Left renal cortex interstitium (tissue), 4 donors: ENCODE measurements around the gene MRC1. TPM values are rescaled to one million over a fixed set of nuclear protein-coding genes. Genes with fewer than 3 reads are reported as not detected.

Source experiments
- DNase-seq, 4 donors: peaks; one replicate each; pipeline ENCODE4 v3.0.0-alpha.2; 2013; ENCODE audit warnings: low read depth in 4 of 4, low spot score in 2 of 4, missing footprints in 1 of 4
- polyA plus RNA-seq, 4 donors: library from polyadenylated mRNA; unstranded; fragments of 120-200 nt; gene quantifications; one replicate each; pipeline ENCODE4 v1.2.1, GENCODE V29; 2013; ENCODE audit not compliant: insufficient read length in 4 of 4

Gene MRC1
- 10 to 100 TPM in 2 of 4 donors, 1 to 10 TPM in 2; 8.2 to 11.8 (median 9.6) TPM for polyA plus RNA-seq

GRCh38 chr10:17808971-17809841, at the start of gene MRC1:
TSS of gene MRC1 (plus strand) at chr10:17809348. CDS start at chr10:17809466, 118 bp downstream.
- no peak for DNase-seq

- no peak for DNase-seq
Observed at GRCh38 chr10:17764142-17764541, 45.0 kb upstream of the MRC1 start.

GRCh38 chr10:17765602-17766001, 43.5 kb upstream of the MRC1 start:
- DNase-seq = no peak

- no peak for DNase-seq
Observed at GRCh38 chr10:17766731-17767130, 42.4 kb upstream of the MRC1 start.

- no peak for DNase-seq
Observed at GRCh38 chr10:17768496-17768895, 40.7 kb upstream of the MRC1 start.

- DNase-seq = no peak
Observed at GRCh38 chr10:17768957-17769356, 40.2 kb upstream of the MRC1 start.

- no peak for DNase-seq
Observed at GRCh38 chr10:17771017-17771416, 38.1 kb upstream of the MRC1 start.

- DNase-seq = no peak
Observed at GRCh38 chr10:17779784-17780183, 29.4 kb upstream of the MRC1 start.

GRCh38 chr10:17780727-17781126, 28.4 kb upstream of the MRC1 start:
- no peak for DNase-seq

- DNase-seq = no peak
Observed at GRCh38 chr10:17781856-17782255, 27.3 kb upstream of the MRC1 start.

GRCh38 chr10:17782921-17783665, 26.1 kb upstream of the MRC1 start:
- no peak for DNase-seq

- DNase-seq = no peak
Observed at GRCh38 chr10:17783751-17784150, 25.4 kb upstream of the MRC1 start.

- no peak for DNase-seq
Observed at GRCh38 chr10:17784688-17785087, 24.5 kb upstream of the MRC1 start.

GRCh38 chr10:17785276-17785930, 23.7 kb upstream of the MRC1 start:
- no peak for DNase-seq

GRCh38 chr10:17787087-17787961, 21.8 kb upstream of the MRC1 start:
- no peak for DNase-seq

- DNase-seq = no peak
Observed at GRCh38 chr10:17788646-17789045, 20.5 kb upstream of the MRC1 start.

- DNase-seq = no peak
Observed at GRCh38 chr10:17789396-17789795, 19.8 kb upstream of the MRC1 start.

- DNase-seq = no peak
Observed at GRCh38 chr10:17790651-17791050, 18.5 kb upstream of the MRC1 start.

GRCh38 chr10:17792991-17793390, 16.2 kb upstream of the MRC1 start:
- DNase-seq = no peak
